Measurements from ENCODE around the gene TCERG1. TPM values are rescaled to one million over a fixed set of nuclear protein-coding genes. Genes with fewer than 3 reads are reported as not detected.

Gene TCERG1
- total and polyA plus RNA-seq, 9 of the 15 experiments (the other 6 are each of a cell fraction or from before 2014, with no cell fraction given): 50.3 to 148 (median 119) TPM

- no peak for FAIRE-seq
Observed at GRCh38 chr5:146507428-146507827, 60.3 kb downstream of the TCERG1 start.

More at GRCh38 chr5:146507428-146507827, 60.3 kb downstream of the TCERG1 start:
- Histone ChIP-seq H3K9ac (ENCODE audit: insufficient read depth in 1 of 2, low read depth in 2 of 2, low read length in 2 of 2) (no peak overlapping the region), H3K9me1 (ENCODE audit: control insufficient read depth, insufficient read depth, low read length) (no peaks in the 10 kb centered on the region), H4K20me1 (replicated peaks; ENCODE audit: control insufficient read depth, insufficient read depth, low read length) (no peaks in the 10 kb centered on the region), H3K36me3 (ENCODE audit: control insufficient read depth, insufficient read depth, low read length) (peaks cover 92% of the 10 kb centered on the region), H3K79me2 (ENCODE audit: control insufficient read depth, insufficient read depth, low read length) (no peaks in the 10 kb centered on the region), H3K9me3 (replicated peaks; ENCODE audit: control insufficient read depth, insufficient read depth, low read depth, low read length) (no peaks in the 10 kb centered on the region), H2AFZ (ENCODE audit: low read depth, low read length) (no peak overlapping the region), H3K4me1 (replicated peaks in 1 of 2; ENCODE audit: control insufficient read depth in 2 of 2, insufficient read depth in 2 of 2, low read length in 2 of 2) (no peaks in the 10 kb centered on the region), H3K4me3 (no peak overlapping the region), H3K27ac (ENCODE audit: extremely low read depth, low read depth, low read length) (no peak overlapping the region), H3K27me3 (ENCODE audit: control insufficient read depth in 2 of 2, insufficient read depth in 2 of 2, low read length in 2 of 2) (no peaks in the 10 kb centered on the region), H3K4me2 (ENCODE audit: insufficient read depth, low read length) (no peak overlapping the region)
- 99% methylated on average over 5 of the region's 5 CpGs for WGBS (ENCODE audit: insufficient coverage, low coverage, missing lambda C conversion rate)
- intact Hi-C loops (cut with micrococcal nuclease): loop anchor here (10.0 kb wide), 1 partner anchor 1907 kb away; no protein-coding TSS in a partner anchor
- no TSS peak for BruUV-seq (replicated peaks)
- DNase-seq (ENCODE audit: extremely low read depth in 1 of 4, low spot score in 3 of 4): no peak
- in situ Hi-C loops (cut with MboI): no loop called here
- CTCF ChIA-PET (ENCODE audit: low intra/inter-chr PET ratio): no interaction called here
- TF ChIP-seq ARHGAP35 (IDR thresholded peaks at IDR 0.05; ENCODE audit: partially characterized antibody) (no peak), ZNF324 (CRISPR knock-in tag; IDR thresholded peaks at IDR 0.05) (no peak), MTA2 (IDR thresholded peaks at IDR 0.05; ENCODE audit: low read depth) (no peak), ZNF224 (CRISPR knock-in tag; IDR thresholded peaks at IDR 0.05) (no peak), ZNF57 (CRISPR knock-in tag; IDR thresholded peaks at IDR 0.05) (no peak), ZNF583 (CRISPR knock-in tag; IDR thresholded peaks at IDR 0.05) (no peak), ZC3H4 (CRISPR knock-in tag; IDR thresholded peaks at IDR 0.05; ENCODE audit: borderline replicate concordance) (no peak), HDAC2 (IDR thresholded peaks at IDR 0.05) (no peak), MTA3 (IDR thresholded peaks at IDR 0.05; ENCODE audit: borderline replicate concordance) (no peak), COPS2 (conservative IDR thresholded peaks at IDR 0.05) (no peak), ZNF124 (CRISPR knock-in tag; IDR thresholded peaks at IDR 0.05) (no peak), TRIM28 (IDR thresholded peaks at IDR 0.05) (no peak), MYBL2 (IDR thresholded peaks at IDR 0.05; ENCODE audit: low read depth) (no peak), MYBL2 (CRISPR knock-in tag; IDR thresholded peaks at IDR 0.05; ENCODE audit: borderline replicate concordance) (no peak), PTBP1 (IDR thresholded peaks at IDR 0.05; ENCODE audit: low read depth, low read length) (no peak), SIN3B (IDR thresholded peaks at IDR 0.05; ENCODE audit: low read depth) (no peak)
- TF ChIP-seq, protein P1, sequence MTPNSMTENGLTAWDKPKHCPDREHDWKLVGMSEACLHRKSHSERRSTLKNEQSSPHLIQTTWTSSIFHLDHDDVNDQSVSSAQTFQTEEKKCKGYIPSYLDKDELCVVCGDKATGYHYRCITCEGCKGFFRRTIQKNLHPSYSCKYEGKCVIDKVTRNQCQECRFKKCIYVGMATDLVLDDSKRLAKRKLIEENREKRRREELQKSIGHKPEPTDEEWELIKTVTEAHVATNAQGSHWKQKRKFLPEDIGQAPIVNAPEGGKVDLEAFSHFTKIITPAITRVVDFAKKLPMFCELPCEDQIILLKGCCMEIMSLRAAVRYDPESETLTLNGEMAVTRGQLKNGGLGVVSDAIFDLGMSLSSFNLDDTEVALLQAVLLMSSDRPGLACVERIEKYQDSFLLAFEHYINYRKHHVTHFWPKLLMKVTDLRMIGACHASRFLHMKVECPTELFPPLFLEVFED (CRISPR knock-in tag; conservative IDR thresholded peaks at IDR 0.05): no peak
- TF ChIP-seq, protein P2, sequence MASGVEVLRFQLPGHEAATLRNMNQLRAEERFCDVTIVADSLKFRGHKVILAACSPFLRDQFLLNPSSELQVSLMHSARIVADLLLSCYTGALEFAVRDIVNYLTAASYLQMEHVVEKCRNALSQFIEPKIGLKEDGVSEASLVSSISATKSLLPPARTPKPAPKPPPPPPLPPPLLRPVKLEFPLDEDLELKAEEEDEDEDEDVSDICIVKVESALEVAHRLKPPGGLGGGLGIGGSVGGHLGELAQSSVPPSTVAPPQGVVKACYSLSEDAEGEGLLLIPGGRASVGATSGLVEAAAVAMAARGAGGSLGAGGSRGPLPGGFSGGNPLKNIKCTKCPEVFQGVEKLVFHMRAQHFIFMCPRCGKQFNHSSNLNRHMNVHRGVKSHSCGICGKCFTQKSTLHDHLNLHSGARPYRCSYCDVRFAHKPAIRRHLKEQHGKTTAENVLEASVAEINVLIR (CRISPR knock-in tag; IDR thresholded peaks at IDR 0.05): no peak
- TF ChIP-seq, protein P3, sequence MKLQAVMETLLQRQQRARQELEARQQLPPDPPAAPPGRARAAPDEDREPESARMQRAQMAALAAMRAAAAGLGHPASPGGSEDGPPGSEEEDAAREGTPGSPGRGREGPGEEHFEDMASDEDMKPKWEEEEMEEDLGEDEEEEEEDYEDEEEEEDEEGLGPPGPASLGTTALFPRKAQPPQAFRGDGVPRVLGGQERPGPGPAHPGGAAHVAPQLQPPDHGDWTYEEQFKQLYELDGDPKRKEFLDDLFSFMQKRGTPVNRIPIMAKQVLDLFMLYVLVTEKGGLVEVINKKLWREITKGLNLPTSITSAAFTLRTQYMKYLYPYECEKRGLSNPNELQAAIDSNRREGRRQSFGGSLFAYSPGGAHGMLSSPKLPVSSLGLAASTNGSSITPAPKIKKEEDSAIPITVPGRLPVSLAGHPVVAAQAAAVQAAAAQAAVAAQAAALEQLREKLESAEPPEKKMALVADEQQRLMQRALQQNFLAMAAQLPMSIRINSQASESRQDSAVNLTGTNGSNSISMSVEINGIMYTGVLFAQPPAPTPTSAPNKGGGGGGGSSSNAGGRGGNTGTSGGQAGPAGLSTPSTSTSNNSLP (IDR thresholded peaks at IDR 0.05; ENCODE audit: borderline replicate concordance, low read depth, low read length): no peak
- POLR2A ChIA-PET: no interaction called here
- ATAC-seq: no peak
